Tibial nerve (tissue), 4 donors: ENCODE data around the gene ABT1.

Experiments used
- CTCF ChIP-seq, 5 experiments: fragments of 200-600 bp in 3 of 5; fragments of 450-650 bp in 2 of 5; sonication (generic) in 3 of 5; IDR thresholded peaks; one replicate each; pipeline ENCODE4 v1.5.1; 2016 to 2019; ENCODE audit warnings: antibody characterized with exemption in 5 of 5, mild to moderate bottlenecking in 3 of 5, moderate library complexity in 2 of 5
- EP300 ChIP-seq, 2 donors: sonication (generic); formaldehyde crosslinking; IDR thresholded peaks; one replicate each; pipeline ENCODE4 v1.6.1; 2017; ENCODE audit warnings: antibody characterized with exemption in 2 of 2, mild to moderate bottlenecking in 1 of 2
- POLR2A ChIP-seq, 2 donors: fragments of 450-650 bp; IDR thresholded peaks; one replicate each; pipeline ENCODE4 v1.6.1; 2017; ENCODE audit warnings: antibody characterized with exemption in 2 of 2, mild to moderate bottlenecking in 2 of 2, moderate library complexity in 2 of 2

GRCh38 chr6:26598267-26598666, 1.5 kb downstream of the ABT1 start:
- TF ChIP-seq CTCF (IDR thresholded peaks at IDR 0.05), result no peak
- no peak for TF ChIP-seq POLR2A (IDR thresholded peaks at IDR 0.05)
- no peak for TF ChIP-seq EP300 (IDR thresholded peaks at IDR 0.05)
